Activated CD4-positive, alpha-beta T cell treated with anti-CD3 and anti-CD28 coated beads, Interleukin-2, Interleukin-4, amounts not matched to agents 100 ng/mL and 50 ng/mL, durations not matched to agents 16 hours and 8 hours (primary cell): ENCODE results near the gene REXO1.
A peak's percentile ranks its signal among the peaks of the same experiment; 100 is the strongest.
"Not testable (repeated sequence)": the region's sequence is repeated elsewhere in the genome, so short reads cannot be mapped to it uniquely, and the experiment has no call there.

Experiments
- DNase-seq: peaks from one replicate; pipeline ENCODE4 v3.0.0-alpha.2; 2020; ENCODE audit warnings: low spot score

The REXO1 gene

DNA sequence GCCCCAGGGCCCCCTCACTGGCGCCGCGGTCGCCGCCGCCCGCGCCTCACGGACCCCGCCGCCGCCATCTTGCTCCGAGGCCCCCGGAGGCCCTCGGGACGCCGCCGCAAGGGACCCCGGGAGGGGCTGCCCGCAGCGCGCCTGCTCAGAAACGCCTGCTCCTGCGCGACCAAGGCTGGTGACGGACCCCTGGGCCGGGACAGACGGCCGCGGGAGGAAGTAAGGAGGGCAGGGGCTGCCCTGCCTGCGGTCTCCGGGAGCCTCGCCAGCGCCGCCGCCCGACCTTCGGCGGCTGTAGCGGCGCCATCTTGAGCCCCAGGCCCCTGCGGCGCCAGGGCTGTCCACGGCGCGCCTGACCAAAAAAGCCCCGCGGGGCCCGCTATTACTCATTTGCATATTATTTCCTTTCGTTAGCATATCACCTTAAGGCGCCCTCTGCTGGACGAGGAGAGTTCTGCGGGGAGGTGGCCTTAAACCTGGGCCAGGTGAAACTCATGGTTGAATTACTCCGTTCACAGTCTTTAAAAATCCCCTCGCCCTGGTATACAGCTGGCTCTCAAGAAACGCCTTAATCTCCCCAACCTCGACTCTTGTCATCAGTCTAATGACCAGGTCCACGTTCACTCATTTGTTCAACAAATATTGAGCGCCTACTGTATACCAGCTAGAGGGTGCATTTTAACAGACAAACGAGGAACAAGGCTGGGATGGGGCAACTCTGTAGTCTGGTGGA is at the start of gene REXO1:
TSS of gene REXO1 (minus strand) at position 85 of the 733 bp plus-strand sequence. CDS start 125 bp downstream, outside the sequence.
- DNase-seq = peak; percentile 98

DNA sequence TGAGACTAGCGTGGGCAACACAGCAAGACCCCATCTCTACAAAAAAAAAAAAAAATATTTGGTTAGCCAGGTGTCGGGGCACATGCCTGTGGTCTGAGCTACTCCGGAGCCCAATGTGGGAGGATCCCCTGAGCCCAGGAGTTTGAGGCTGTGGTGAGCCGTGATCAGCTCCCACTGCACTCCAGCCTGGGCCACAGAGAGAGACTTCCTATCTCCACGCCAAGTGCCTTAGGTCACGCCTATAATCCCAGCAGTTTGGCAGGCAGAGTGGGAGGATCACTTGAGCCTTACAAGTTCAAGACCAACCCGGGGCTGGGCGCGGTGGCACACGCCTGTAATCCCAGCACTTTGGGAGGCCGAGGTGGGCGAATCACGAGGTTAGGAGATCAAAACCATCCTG is 48.2 kb upstream of the REXO1 start:
- DNase-seq = no peak

DNA sequence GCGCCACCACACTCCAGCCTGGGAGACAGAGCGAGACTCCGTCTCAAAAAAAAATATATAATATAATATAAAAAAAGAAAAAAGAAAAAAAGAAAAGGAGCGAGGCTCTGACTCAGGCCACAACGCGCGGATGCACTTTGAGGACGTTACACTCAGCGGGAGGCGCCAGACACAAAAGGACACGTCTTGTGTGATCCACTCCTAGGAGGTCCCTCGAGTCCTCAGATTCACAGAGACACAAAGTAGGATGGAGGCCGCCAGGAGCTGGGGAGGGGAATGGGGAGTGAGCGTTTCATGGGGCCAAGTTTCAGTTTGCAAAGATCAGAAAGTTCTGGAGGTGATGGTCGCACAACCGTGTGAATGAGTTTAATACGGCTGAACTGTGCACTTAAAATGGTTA is 45.5 kb upstream of the REXO1 start:
- no peak for DNase-seq

- DNase-seq = no peak
These were observed 41.6 kb upstream of the REXO1 start for GRCh38 chr19:1889907-1890306.

DNA sequence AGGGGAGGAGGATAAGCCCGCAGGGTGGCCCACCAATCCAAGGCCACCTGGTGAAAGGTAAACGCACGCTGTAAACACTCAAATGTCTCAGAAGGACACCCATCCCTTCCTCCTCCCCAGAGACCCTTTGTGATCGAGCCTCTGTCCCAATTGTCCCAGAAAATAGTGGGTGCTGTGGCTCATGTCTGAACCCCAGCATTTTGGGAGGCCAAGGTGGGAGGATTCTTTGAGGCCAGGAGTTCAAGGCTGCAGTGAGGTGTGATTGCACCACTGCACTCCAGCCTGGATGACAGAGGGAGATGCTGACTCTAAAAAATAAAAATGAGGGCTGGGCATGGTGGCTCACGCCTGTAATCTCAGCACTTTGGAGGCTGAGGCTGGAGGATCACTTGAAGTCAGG is 40.1 kb upstream of the REXO1 start:
- DNase-seq = no peak

DNA sequence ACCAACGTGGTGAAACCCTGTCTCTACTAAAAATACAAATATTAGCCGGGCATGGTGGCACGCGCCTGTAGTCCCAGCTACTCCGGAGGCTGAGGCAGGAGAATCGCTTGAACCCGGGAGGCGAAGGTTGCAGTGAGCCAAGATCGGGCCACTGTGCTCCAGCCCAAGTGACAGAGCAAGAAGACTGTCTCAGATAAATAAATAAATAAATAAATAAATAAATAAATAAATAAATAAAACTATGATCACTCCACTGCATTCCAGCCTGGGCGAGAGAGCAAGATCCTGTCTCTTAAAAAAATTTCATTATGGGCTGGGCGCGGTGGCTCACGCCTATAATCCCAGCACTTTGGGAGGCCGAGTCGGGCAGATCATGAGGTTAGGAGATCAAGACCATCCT is 38.1 kb upstream of the REXO1 start:
- not testable (repeated sequence) for DNase-seq

- peak; percentile 95 for DNase-seq
These were observed 37.3 kb upstream of the REXO1 start, which contains the start of gene ABHD17A for GRCh38 chr19:1885398-1886119. ABHD17A (minus strand) TSS chr19:1885496; CDS start chr19:1881566, 3,930 bp downstream.

DNA sequence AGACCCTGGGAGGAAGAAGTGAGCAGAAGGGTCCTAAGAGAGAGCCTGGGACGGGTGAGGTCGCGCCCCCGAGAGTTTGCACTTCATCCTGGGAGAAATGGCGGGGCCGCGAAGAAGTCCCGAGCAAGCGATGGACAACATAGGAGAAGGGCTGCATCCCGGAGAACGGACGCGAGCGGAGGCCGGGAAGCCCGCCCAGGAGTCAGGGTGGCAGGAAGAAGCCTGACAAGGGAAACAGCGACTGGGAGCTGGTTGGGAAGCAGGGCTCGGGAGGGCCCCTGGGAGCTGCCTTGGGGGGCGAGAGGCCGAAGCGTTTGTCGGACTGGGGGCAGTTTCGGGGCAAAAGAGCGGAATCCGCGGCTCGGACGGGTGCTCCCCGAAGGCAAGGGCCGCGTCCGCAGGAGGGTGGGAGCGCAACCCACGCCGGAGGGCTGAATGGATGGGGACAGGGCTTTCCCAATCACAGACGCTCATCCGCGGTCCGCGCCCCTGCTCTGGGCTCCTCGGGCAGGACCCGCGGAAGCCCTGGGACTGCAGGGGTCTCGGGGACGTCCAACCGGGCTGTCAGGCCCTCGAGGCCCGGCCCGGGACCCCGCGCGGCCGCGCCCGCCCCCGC is 36.5 kb upstream of the REXO1 start:
- DNase-seq = no peak

DNA sequence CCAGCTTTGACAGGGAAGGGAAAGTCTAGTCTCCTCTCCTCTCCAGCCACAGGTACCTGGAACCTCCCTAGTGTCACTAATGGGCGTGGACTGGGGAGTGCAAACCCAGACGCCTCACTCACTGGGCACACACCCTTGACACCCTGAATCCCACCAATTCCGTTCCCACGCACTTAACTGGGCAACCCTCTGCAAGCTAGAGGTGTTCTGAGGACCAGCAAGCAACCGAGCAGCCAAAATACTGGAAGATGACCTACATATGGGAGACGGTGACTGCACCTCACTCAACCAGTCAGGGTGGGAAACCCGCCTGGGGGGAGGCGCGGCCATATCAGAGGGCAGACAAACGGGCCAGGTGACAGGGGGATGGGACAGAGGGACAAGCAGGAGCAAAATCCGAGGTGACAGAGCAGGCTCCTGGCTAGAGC is 36.0 kb upstream of the REXO1 start:
- no peak for DNase-seq

DNA sequence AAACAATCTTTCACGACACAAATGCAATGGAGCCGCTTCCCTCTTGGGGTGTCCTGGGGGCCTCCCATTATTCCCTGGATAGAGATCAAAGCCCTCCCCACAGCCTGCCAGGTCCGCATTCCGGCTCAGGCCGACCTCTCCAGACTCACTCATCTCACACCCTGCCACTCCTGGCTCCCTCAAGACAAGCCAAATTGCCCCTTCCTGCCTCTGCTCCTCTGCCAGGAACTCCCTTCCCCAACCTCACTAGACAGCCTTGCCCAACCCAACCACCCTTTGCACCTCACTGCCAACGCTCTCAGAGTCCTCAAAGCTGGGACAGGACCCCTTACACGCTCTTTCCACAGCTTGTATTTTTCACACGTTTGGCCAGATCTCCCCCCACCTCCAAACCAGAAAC is 35.5 kb upstream of the REXO1 start:
- DNase-seq = no peak

DNA sequence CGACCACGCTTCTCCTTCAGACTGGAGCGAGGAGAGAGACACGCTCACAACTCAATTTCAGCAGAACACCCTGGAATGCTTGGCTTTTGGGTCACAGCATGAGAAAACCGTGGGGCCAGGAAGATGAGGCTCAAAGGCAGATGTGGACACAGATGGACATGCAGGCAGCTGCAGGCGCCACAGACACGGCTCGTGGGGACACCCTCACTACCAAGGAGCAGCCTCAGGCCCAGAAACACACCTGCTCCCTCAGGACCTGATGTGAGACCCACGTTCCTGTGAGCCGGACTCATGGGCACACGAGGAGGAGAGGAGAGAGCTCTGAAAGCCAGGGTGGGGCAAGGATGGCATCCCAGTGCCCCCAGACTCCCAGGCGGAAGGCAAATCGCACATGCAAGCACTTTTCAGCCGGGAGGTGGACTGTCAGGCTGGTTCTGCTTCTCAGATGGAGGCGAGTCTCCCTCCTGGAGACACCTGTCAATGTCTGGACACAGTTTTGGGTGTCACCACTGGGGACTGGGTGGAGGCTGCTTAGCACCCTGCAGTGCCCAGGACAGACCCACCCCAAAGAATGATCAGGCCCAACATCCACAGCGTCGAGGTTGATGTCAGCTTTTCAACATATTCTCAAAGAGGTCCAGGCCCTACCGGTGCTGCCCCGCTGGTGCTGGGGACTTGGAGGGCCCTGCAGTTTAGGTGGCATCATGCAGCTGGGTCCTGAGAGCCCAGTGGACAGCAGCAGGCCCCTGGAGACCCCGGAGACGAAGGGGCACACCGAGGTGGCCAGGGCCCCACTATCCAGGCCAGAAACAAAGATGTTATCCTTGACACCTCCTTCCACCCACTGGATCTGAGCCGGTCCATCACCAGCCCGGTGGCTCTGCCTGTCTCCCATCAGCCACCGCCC is 34.8 kb upstream of the REXO1 start:
- DNase-seq = no peak

DNA sequence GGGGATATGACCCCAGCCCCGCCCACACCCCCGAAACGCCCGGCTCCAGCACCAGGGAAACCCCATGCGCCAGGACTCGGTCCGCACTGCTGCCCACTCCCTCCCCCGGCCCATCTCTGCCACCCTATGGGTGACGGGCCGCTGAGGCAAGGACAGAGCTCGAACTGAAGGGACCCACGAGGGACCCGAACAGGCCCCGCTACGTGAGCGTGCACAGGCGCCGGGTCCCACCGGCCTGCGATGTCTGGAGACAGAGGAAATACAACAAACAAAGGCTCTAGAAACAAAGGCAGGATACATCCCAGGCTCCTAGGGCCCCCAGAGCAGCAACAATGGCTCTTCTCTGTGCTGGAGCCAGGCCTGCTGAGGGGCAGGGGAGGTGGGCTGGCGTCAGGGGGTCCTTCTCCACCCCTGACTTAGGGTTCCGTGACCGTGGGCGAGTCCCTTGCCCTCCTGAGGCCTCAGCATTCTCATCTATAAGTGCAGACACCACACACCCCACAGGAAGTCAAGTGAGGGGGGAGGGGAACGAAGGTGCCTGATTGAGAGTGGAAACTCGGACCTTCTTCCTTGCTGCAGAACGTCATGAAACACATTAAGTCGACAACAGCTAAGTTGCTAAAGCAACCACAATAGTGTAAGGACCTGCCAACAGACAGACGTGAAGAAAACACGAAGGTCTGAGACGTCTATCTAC is 34.0 kb upstream of the REXO1 start:
- peak; percentile 85 for DNase-seq

- not testable (repeated sequence) for DNase-seq
These were observed 33.3 kb upstream of the REXO1 start for GRCh38 chr19:1881393-1882088.

- DNase-seq = no peak
These were observed 32.5 kb upstream of the REXO1 start for GRCh38 chr19:1880611-1881392.

DNA sequence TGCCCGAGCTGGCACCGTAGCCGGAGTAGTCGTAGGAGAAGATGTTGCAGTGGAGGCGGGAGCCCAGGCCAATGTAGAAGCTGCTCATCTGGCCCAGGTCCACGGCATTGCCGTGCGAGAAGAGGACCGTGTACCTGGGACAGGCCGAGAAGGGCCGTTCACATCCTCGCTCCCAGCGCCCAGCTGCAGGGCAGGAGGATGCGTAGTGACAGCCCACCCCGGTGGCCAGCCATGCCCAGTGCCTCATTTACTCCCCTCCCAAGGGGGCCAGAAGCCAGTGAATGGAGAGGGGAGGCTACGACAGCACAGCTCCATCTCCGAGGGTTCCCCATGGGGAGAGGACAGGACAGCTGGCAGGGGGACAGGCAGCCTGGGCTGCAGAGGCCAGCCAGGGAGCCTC is 31.7 kb upstream of the REXO1 start:
- not testable (repeated sequence) for DNase-seq

DNA sequence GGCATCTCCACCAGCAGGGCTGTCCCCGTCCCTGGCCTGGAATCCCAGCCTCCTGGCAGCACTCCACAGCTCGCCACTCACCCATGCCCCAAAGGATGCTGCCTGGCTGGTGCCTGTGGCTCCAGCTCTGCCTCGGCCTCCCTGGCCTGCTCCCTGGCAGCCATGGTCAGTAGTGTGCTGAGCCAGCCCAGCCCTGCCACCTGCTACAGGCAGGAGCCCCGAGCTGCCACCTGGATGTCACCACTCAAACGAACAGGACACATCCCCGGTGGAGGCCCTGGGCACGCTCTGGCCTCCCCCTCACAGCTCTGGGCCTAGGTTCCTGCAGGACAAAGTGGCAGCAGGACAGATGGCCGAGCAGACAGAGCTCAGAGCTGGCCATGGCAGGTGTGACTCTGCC is 30.3 kb upstream of the REXO1 start:
- not testable (repeated sequence) for DNase-seq

DNA sequence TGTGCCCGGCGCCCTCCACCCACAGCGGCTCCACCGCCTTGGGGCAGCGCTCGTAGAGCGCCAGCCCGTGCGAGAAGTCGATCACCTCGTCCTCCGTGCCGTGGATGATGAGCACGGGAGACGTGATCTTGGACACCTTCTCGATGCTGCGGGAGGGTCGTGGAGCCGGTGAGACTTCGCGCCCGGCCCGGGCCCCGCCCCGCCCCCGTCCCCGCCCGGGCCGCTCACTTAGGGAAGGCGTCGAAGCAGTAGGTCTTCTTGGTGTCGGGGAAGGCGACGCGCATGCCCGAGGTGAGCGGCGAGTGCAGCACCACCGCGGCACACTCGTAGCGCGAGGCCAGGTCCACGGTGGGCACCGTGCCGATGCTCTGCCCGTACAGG is 29.0 kb upstream of the REXO1 start:
- not testable (repeated sequence) for DNase-seq

DNA sequence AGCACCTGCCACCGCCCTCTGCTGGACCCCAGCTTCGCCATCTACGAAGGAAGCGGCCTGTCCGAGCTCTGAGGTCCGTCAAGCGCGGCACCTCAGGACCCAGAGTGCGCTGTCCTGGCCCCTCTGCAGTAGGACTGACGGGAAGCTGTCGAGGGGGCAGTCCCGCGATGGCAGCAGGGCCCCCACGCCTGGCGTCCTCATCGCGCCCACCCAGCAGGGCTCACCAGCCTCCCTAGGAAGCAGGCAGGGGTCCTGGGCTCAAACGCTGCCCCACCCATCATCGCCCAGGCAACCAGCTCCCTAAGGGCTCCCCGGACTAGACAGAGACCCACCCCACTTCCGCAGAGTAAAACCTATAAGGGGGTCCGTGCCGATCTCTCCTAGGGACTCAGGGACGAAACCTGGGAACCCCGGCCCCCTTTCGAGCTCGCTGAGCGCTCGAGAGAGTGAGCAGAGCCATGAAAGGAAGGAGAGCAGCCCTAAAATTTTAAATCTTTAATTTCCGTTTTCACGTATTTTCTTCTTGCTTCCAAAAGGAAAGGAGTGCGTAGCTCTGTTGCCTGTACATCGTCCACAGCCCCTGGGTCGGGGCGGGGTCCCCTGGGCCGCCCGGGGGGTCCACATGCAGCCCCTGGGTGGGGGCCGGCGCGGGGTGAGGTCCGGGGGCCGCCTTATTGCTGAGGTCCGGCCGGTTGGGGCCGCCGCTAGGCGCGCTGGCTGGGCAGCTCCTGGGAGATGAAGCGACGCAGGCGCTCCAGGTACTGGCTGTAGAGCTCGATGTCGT is 28.4 kb upstream of the REXO1 start:
- DNase-seq = not testable (repeated sequence)
